Transverse colon (tissue), 3 donors: ENCODE data around the gene MEP1A.

Experiments used
- POLR2A ChIP-seq: fragments of 450-650 bp; IDR thresholded peaks from one replicate; pipeline ENCODE4 v1.6.1; 2016; ENCODE audit warnings: antibody characterized with exemption, mild to moderate bottlenecking, moderate library complexity
- TF ChIP-seq, protein P1 (sequence below), 5 experiments: fragments of 200-600 bp in 3 of 5; fragments of 450-650 bp in 2 of 5; sonication (generic) in 3 of 5; IDR thresholded peaks; 1 replicate in 2 of 5; 2 replicates in 3 of 5; pipeline ENCODE4 v1.5.1; 2016 to 2017; ENCODE audit warnings: antibody characterized with exemption in 5 of 5, inconsistent platforms in 3 of 5, mild to moderate bottlenecking in 2 of 5, moderate library complexity in 1 of 5

DNA sequence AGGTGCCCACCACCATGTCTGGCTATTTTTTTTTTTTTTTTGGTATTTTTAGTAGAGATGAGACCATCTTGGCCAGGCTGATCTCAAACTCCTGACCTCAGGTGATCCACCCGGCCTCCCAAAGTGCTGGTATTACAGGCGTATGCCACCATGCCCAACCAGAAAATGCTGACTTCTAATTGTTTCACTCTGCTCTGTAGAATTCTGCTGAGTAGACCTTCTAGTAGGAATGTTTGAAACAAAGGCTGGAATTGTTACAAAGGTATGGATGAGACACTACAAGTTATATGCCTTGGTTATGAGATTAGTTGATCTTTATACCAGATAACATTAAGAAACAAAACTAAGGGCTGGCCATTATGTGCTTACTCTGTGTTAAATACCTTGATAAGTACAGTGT is 44.8 kb downstream of the MEP1A start:
- TF ChIP-seq, protein P1, sequence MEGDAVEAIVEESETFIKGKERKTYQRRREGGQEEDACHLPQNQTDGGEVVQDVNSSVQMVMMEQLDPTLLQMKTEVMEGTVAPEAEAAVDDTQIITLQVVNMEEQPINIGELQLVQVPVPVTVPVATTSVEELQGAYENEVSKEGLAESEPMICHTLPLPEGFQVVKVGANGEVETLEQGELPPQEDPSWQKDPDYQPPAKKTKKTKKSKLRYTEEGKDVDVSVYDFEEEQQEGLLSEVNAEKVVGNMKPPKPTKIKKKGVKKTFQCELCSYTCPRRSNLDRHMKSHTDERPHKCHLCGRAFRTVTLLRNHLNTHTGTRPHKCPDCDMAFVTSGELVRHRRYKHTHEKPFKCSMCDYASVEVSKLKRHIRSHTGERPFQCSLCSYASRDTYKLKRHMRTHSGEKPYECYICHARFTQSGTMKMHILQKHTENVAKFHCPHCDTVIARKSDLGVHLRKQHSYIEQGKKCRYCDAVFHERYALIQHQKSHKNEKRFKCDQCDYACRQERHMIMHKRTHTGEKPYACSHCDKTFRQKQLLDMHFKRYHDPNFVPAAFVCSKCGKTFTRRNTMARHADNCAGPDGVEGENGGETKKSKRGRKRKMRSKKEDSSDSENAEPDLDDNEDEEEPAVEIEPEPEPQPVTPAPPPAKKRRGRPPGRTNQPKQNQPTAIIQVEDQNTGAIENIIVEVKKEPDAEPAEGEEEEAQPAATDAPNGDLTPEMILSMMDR (IDR thresholded peaks at IDR 0.05) = no peak
- no peak for TF ChIP-seq POLR2A
